ENCODE measurements around the gene TBC1D3G. TPM values are rescaled to one million over a fixed set of nuclear protein-coding genes. Genes with fewer than 3 reads are reported as not detected.
"Not testable (repeated sequence)": the region's sequence is repeated elsewhere in the genome, so short reads cannot be mapped to it uniquely, and the experiment has no call there.

TBC1D3G gene
- not detected for polyA plus RNA-seq (2013, experiment 1 of 2)
- polyA plus RNA-seq (2013, experiment 2 of 2), result not detected

DNA sequence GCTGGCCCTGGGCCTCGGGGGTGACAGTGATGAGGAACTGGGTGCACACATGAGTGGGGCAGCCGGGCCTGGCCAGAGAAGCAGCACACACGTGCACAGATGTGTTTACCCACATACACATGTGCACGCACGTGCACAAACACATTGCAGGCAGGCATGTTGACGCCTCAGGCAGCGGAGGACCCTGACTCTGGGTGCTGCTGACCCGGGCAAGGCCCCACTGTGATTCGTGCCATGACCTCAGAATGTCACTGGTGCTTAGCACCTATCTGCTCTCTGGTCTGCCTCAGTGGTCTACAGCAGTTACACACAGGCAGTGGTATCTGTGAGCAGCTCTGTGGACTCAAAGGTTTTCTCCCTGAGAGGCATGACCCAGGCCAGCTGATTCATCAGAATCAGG is at the start of gene TBC1D3G:
TBC1D3G (plus strand) TSS at position 301 of the 400 bp plus-strand sequence. CDS start 1,528 bp downstream, outside the sequence.
- not testable (repeated sequence) for H3K36me3 ChIP-seq (ENCODE audit: control insufficient read depth, insufficient read depth, low read length); H3K9me3 ChIP-seq (ENCODE audit: control insufficient read depth, low read length); H3K4me1 ChIP-seq (ENCODE audit: control insufficient read depth, insufficient read depth, low read length, poor library complexity, severe bottlenecking); H3K27ac ChIP-seq (ENCODE audit: low read depth, low read length, severe bottlenecking); H3K4me3 ChIP-seq (ENCODE audit: extremely low read depth, insufficient read depth, low read length, poor library complexity, severe bottlenecking)
- WGBS, 2 experiments (ENCODE audit: insufficient coverage in 2 of 2), result no CpG with 5 or more reads among the region's 9 CpGs

DNA sequence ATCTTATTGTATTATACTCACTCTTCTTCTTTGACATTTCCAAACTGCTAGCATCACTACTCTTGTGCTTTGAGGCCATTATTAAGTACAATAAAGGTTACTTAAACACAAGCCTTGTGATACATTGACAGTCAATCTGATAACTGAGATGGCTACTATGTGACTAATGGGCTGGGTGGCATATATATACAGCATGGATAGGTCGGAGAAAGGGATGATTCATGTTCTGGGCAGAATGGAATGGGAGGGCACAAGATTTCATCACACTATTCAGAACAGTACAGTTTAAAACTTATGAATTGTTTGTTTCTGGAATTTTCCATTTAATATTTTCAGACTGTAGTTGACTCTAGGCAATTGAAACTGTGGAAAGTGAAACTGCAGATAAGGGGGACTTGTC is 40.4 kb upstream of the TBC1D3G start:
- H3K36me3 ChIP-seq (ENCODE audit: control insufficient read depth, insufficient read depth, low read length); H3K27ac ChIP-seq (ENCODE audit: low read depth, low read length, severe bottlenecking); H3K9me3 ChIP-seq (ENCODE audit: control insufficient read depth, low read length); H3K4me3 ChIP-seq (ENCODE audit: extremely low read depth, insufficient read depth, low read length, poor library complexity, severe bottlenecking); H3K4me1 ChIP-seq (ENCODE audit: control insufficient read depth, insufficient read depth, low read length, poor library complexity, severe bottlenecking): not testable (repeated sequence)
- WGBS, 2 experiments (ENCODE audit: insufficient coverage in 2 of 2), result no CpG with 5 or more reads among the region's 1 CpG

DNA sequence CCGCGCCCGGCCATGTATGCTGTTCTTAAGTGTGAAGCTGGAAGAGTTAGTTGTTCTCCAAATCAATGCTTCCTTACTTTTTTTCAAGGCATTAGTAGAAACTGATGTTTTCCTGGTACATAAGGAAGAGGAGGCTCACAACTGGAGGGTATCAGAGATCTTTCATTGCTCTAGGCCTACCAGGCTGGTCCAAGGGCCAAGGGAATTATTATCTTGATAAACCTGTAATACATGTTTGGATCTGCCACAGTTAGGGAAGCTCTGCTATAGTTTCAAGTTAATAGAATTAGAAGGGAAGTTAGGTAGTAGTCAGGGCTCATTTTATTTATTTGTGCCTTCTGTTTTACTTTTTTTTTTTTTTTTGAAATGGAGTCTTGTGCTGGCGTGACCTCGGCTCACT is 39.5 kb upstream of the TBC1D3G start:
- H3K9me3 ChIP-seq (ENCODE audit: control insufficient read depth, low read length); H3K27ac ChIP-seq (ENCODE audit: low read depth, low read length, severe bottlenecking); H3K4me1 ChIP-seq (ENCODE audit: control insufficient read depth, insufficient read depth, low read length, poor library complexity, severe bottlenecking); H3K36me3 ChIP-seq (ENCODE audit: control insufficient read depth, insufficient read depth, low read length); H3K4me3 ChIP-seq (ENCODE audit: extremely low read depth, insufficient read depth, low read length, poor library complexity, severe bottlenecking): not testable (repeated sequence)
- WGBS, 2 experiments (ENCODE audit: insufficient coverage in 2 of 2), result no CpG with 5 or more reads among the region's 5 CpGs

DNA sequence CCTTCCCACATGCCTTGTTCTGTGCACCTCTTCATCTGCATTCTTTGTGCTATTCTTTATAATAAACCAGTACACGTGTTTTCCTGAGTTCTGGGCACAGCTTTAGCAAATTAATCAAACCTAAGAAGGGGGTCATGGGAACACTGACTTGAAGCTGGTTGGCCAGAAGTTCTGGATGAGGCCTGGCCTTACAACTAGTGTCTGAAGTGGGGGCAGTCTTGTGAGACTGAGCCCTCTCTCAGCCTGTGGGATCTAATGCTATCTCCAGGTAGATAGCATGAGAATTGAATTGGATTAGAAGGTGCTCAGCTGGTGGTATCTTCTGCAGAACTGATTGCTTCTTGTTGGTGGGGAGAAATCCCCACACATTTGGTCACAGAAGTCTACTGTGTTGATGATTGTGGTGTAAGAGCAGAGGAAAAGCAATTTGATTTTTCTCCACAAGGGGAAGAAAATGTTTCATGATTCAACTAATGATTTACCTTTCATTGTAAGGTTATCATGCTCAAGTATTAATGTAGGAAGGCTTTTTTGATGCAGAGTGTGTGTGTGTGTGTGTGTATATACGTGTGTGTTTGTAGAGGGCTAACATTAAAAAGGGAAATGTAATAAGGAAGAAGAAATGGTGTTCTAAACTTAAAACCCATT is 33.6 kb upstream of the TBC1D3G start:
- H3K4me3 ChIP-seq (ENCODE audit: extremely low read depth, insufficient read depth, low read length, poor library complexity, severe bottlenecking); H3K27ac ChIP-seq (ENCODE audit: low read depth, low read length, severe bottlenecking); H3K36me3 ChIP-seq (ENCODE audit: control insufficient read depth, insufficient read depth, low read length); H3K9me3 ChIP-seq (ENCODE audit: control insufficient read depth, low read length); H3K4me1 ChIP-seq (ENCODE audit: control insufficient read depth, insufficient read depth, low read length, poor library complexity, severe bottlenecking): not testable (repeated sequence)
- no CpG with 5 or more reads among the region's 2 CpGs for WGBS, 2 experiments (ENCODE audit: insufficient coverage in 2 of 2)

DNA sequence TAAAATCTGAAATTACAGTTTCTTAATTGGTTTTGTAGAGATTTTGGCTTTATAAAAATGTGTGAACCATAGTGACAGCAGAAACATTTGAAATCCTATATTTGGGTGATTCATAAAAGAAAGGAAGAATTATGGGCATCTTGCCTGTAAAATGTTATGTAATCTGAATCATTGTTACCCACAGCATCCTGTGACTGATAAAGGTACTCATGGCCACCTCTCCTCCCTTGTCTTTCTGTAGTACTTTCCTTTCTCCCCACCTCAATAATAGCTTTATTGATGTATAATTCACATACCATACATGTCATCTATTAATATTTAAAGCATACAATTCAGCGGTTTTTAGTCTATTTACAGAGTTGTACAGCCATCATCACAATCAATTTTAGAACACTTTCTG is 28.5 kb upstream of the TBC1D3G start:
- WGBS, 2 experiments (ENCODE audit: insufficient coverage in 2 of 2), result no CpG with 5 or more reads among the region's 1 CpG
- not testable (repeated sequence) for H3K4me3 ChIP-seq (ENCODE audit: extremely low read depth, insufficient read depth, low read length, poor library complexity, severe bottlenecking); H3K9me3 ChIP-seq (ENCODE audit: control insufficient read depth, low read length); H3K4me1 ChIP-seq (ENCODE audit: control insufficient read depth, insufficient read depth, low read length, poor library complexity, severe bottlenecking); H3K36me3 ChIP-seq (ENCODE audit: control insufficient read depth, insufficient read depth, low read length); H3K27ac ChIP-seq (ENCODE audit: low read depth, low read length, severe bottlenecking)

DNA sequence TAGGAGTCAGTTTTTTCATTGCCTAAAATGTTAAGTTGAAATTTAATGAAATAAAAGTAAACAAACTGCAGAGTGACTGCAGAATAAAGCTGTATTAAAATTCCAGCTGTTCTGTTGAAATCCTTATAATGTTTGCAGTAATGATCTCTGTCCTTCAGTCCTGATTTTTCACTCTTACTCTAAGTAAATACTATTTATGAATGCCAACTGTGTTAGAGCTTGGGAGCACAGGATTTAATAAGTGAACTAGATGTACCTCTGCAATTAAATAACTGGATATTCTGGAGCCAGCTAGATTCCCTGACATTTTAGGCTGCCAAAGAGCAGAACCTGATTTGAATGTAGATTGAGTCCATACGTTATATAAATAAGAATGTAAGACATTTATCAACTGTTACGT is 7.9 kb upstream of the TBC1D3G start:
- H3K4me1 ChIP-seq (ENCODE audit: control insufficient read depth, insufficient read depth, low read length, poor library complexity, severe bottlenecking); H3K9me3 ChIP-seq (ENCODE audit: control insufficient read depth, low read length); H3K27ac ChIP-seq (ENCODE audit: low read depth, low read length, severe bottlenecking); H3K4me3 ChIP-seq (ENCODE audit: extremely low read depth, insufficient read depth, low read length, poor library complexity, severe bottlenecking); H3K36me3 ChIP-seq (ENCODE audit: control insufficient read depth, insufficient read depth, low read length): not testable (repeated sequence)
- no CpG with 5 or more reads among the region's 2 CpGs for WGBS, 2 experiments (ENCODE audit: insufficient coverage in 2 of 2)

DNA sequence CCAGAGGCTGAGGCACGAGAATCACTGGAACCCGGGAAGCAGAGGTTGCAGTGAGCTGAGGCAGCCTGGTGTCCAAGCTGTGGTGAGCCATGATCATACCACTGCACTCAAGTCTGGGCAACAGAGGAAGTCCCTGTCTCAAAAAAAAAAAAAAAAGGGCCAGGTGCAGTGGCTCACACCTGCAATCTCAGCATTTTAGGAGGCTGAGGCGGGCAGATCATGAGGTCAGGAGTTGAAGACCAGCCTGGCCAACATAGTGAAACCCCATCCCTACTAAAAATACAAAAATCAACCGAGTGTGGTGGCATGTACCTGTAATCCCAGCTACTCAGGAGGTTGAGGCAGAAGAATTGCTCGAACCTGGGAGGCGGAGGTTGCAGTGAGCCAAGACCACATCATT is 38.8 kb downstream of the TBC1D3G start:
- H3K4me1 ChIP-seq (ENCODE audit: control insufficient read depth, insufficient read depth, low read length, poor library complexity, severe bottlenecking); H3K36me3 ChIP-seq (ENCODE audit: control insufficient read depth, insufficient read depth, low read length); H3K4me3 ChIP-seq (ENCODE audit: extremely low read depth, insufficient read depth, low read length, poor library complexity, severe bottlenecking); H3K9me3 ChIP-seq (ENCODE audit: control insufficient read depth, low read length); H3K27ac ChIP-seq (ENCODE audit: low read depth, low read length, severe bottlenecking): not testable (repeated sequence)
- no CpG with 5 or more reads among the region's 6 CpGs for WGBS, 2 experiments (ENCODE audit: insufficient coverage in 2 of 2)

DNA sequence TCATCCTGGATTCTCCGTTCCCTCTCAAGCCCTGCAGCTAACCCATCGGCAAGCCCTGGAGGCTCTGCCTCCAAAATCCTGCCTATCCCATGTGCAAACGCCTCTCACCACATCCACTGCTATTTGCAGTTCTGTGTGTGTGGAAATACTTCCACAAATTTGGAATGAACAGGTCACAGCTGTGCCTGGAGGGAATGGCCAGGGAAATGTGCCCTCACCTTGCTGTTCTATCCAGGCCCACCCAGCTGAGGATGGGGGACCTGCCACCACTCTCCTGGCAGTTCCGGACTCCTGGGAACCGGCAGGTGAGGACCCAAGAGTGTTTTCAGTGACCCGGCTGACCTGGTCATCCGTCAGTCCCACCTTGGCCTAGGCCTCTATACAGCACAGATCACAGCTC is 52.3 kb downstream of the TBC1D3G start:
- H3K4me1 ChIP-seq (ENCODE audit: control insufficient read depth, insufficient read depth, low read length, poor library complexity, severe bottlenecking); H3K36me3 ChIP-seq (ENCODE audit: control insufficient read depth, insufficient read depth, low read length); H3K4me3 ChIP-seq (ENCODE audit: extremely low read depth, insufficient read depth, low read length, poor library complexity, severe bottlenecking); H3K27ac ChIP-seq (ENCODE audit: low read depth, low read length, severe bottlenecking); H3K9me3 ChIP-seq (ENCODE audit: control insufficient read depth, low read length): not testable (repeated sequence)
- no CpG with 5 or more reads among the region's 7 CpGs for WGBS, 2 experiments (ENCODE audit: insufficient coverage in 2 of 2)

Measured in mesodermal cell (in vitro differentiated cells).